Measurements from ENCODE around the gene P3R3URF. TPM values are rescaled to one million over a fixed set of nuclear protein-coding genes. Genes with fewer than 3 reads are reported as not detected.

Gene P3R3URF
- total and polyA plus RNA-seq, 9 of the 15 experiments (the other 6 are each of a cell fraction or from before 2014, with no cell fraction given): not detected

GRCh38 chr1:46133181-46133658 lies 43.1 kb downstream of the P3R3URF start (continued):
- TF ChIP-seq USF1 (CRISPR knock-in tag; IDR thresholded peaks at IDR 0.05) (no peak), ZNF511 (CRISPR knock-in tag; IDR thresholded peaks at IDR 0.05) (no peak; the same call in 1 of the 2 replicates), ZBTB26 (CRISPR knock-in tag; IDR thresholded peaks at IDR 0.05) (0 out of 2 replicates have a peak, but pooled peaks have one; percentile 68), E2F5 (CRISPR knock-in tag; IDR thresholded peaks at IDR 0.05) (no peak), GABPB2 (CRISPR knock-in tag; conservative IDR thresholded peaks at IDR 0.05) (no peak), FOS (IDR thresholded peaks at IDR 0.05; ENCODE audit: extremely low read depth, insufficient read length) (no peak), PML (IDR thresholded peaks at IDR 0.05; ENCODE audit: low read length) (0 out of 2 replicates have a peak, but pooled peaks have one; percentile 15), SIX5 (IDR thresholded peaks at IDR 0.05; ENCODE audit: borderline replicate concordance in 1 of 2, insufficient read depth in 1 of 2, low read depth in 1 of 2, low read length in 2 of 2) (no peak), POLR2B (IDR thresholded peaks at IDR 0.05; ENCODE audit: low read depth, partially characterized antibody) (peak; percentile 33), ZNF124 (CRISPR knock-in tag; IDR thresholded peaks at IDR 0.05) (no peak), OTX1 (CRISPR knock-in tag; IDR thresholded peaks at IDR 0.05) (peak; percentile 93), RBM22 (IDR thresholded peaks at IDR 0.05; ENCODE audit: low read depth, low read length, poor library complexity, severe bottlenecking) (no peak), ZNF398 (CRISPR knock-in tag; IDR thresholded peaks at IDR 0.05) (no peak), POLR2AphosphoS5 (IDR thresholded peaks at IDR 0.05; ENCODE audit: control insufficient read depth, insufficient read depth, low read depth, low read length) (no peak), BRF1 (IDR thresholded peaks at IDR 0.05; ENCODE audit: borderline replicate concordance, extremely low read depth, insufficient read length) (no peak), ETV5 (CRISPR knock-in tag; IDR thresholded peaks at IDR 0.05; ENCODE audit: low read depth) (no peak), HINFP (tag; conservative IDR thresholded peaks at IDR 0.05; ENCODE audit: low read depth) (peak; percentile 48; the same call in 1 of the 2 replicates), ZNF766 (CRISPR knock-in tag; conservative IDR thresholded peaks at IDR 0.05) (no peak), ID3 (CRISPR knock-in tag; IDR thresholded peaks at IDR 0.05) (no peak), ID3 (tag; IDR thresholded peaks at IDR 0.05) (peak; percentile 31; the same call in 1 of the 2 replicates), SPI1 (IDR thresholded peaks at IDR 0.05; ENCODE audit: borderline replicate concordance, low read depth, low read length) (no peak)
